Psoas muscle (tissue), 8 donors: ENCODE data around the gene WDR93. TPM values are rescaled to one million over a fixed set of nuclear protein-coding genes. Genes with fewer than 3 reads are reported as not detected.

Source experiments
- ATAC-seq, 4 donors: fragments of 200-7000 bp; cut with Tn5 transposase; one replicate each; pipeline ENCODE4 v1.9.1; 2020; ENCODE audit warnings: moderate library complexity in 3 of 4, mild to moderate bottlenecking in 2 of 4
- DNase-seq, 2 donors: peaks; one replicate each; pipeline ENCODE4 v3.0.0-alpha.2; 2020
- H3K27ac ChIP-seq: fragments of 200-600 bp; one replicate; pipeline ENCODE4 v1.8.0; 2022
- H3K27me3 ChIP-seq, 3 donors: fragments of 200-600 bp in 1 of 3; one replicate each; pipeline versions ENCODE4 v1.6.1 to v1.8.0; 2013 to 2022; ENCODE audit warnings: low read length in 2 of 3, mild to moderate bottlenecking in 2 of 3, moderate library complexity in 1 of 3; ENCODE audit not compliant: insufficient read depth in 3 of 3
- H3K36me3 ChIP-seq, 2 donors: fragments of 200-600 bp in 1 of 2; one replicate each; pipeline versions ENCODE4 v1.6.1 to v1.8.0; 2013 to 2022; ENCODE audit warnings: low read depth in 1 of 2, mild to moderate bottlenecking in 1 of 2, moderate library complexity in 1 of 2; ENCODE audit not compliant: insufficient read depth in 1 of 2
- H3K4me1 ChIP-seq: fragments of 200-600 bp; one replicate; pipeline ENCODE4 v1.8.0; 2022
- H3K4me3 ChIP-seq: fragments of 200-600 bp; one replicate; pipeline ENCODE4 v1.8.0; 2022; ENCODE audit warnings: mild to moderate bottlenecking
- H3K9me3 ChIP-seq: fragments of 200-600 bp; one replicate; pipeline ENCODE4 v1.8.0; 2022
- WGBS, 3 donors: extraction: QIAGEN DNeasy Blood & Tissue Kit; methylation state at CpG; one replicate each; pipeline versions ENCODE4 v1.1.6 to v1.1.7; 2013; 5-methylcytosine and 5-hydroxymethylcytosine counted together
- intact Hi-C, 2 donors: fragments of 100-400 bp; cut with DNase I; formaldehyde crosslinking; loops; one replicate each; pipeline versions ENCODE4 v1.11.0 to v1.14.2; 2022
- polyA plus RNA-seq, 3 donors: library from polyadenylated mRNA; stranded (reverse); fragments of 200-250 nt; gene quantifications; one replicate each; pipeline ENCODE4 v1.2.3, GENCODE V29; 2013
- total RNA-seq, 4 donors: library from RNA; stranded (reverse); fragmentation: NEBNext Ultra II Directional in 2 of 4; extraction: Animal tissue kit (Norgen Biotek cat#: 25700) in 2 of 4; gene quantifications; one replicate each; pipeline versions ENCODE4 v1.2.1 to v1.2.4, GENCODE V29; 2021 to 2023
- TF ChIP-seq, protein P1 (sequence below): fragments of 200-600 bp; IDR thresholded peaks from one replicate; pipeline ENCODE4 v1.8.0; 2022; ENCODE audit warnings: antibody characterized with exemption
- donor health status: healthy with polysubstance abuse.
- donor health status: DM: no; HTN: no; CAD: no; lungs with moderate emphysema.
- donor health status: Bipolar disorder and iron deficiency.
- donor health status: healthy.
- donor health status: DM: yes; HTN: yes; CAD: no.
- donor health status: DM: no; HTN: no; CAD: no.
- donor health status: DM: no; HTN: no; CAD: no.
- donor health status: DM: yes; HTN: yes; CAD: no.

The WDR93 gene
- total and polyA plus RNA-seq, 7 donors: 0.03 TPM; not detected in 6

DNA sequence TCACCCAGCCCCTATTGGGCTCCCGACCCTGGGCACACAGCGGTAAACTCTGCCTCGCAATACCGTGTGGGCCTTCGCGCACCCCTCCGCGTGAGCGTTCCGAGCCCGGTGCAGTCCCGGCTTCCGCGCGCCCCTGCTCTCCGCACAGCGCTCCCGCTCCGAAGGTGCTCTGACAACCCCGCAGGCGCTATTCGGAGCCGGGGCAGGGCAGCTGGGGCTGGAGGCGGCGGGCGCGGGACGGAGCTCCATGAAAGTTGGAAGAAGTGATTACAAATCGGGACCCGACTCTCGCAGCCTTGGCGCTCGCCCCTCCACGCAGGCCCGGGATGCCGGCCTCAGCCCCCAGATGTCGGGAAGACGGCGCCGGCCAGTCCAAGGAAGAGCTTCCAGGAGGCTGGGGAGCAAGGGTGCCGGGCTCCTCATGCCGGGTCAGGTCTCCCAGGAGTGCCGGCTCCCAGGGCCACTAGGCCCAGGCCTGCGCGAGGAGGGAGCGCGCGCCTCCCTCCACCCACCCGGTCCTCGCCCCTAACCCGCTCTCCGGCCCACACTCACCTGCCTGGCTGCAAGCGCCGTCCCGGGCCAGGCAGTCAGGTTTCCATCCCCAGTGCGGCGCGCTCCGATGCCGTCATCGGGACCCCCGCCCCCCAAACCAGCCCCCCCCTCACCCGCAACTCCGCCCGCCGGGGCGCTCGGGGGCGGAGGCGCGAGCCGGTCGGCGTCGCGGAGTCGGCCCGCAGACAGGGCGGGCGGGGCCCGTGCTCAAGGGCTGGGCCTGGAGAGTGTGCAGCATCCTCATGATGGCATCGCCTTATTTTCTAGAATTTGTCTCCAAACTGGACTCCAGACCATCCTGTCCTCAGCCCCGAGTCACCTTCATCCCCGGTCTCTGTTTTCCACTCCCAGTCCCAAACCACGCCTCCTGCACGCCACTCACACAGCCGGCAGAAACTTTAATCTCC is 35.5 kb upstream of the WDR93 start, which contains the start of gene KIF7:
Gene KIF7 (minus strand): TSS at position 621 of the 959 bp plus-strand sequence. CDS start 2,537 bp downstream, outside the sequence.
- 3 to 4% (median 3%) methylated on average over 74 to 87 of the region's 87 CpGs for WGBS, 3 donors
- peak in 1 of 2 donors; percentile 48 for DNase-seq
- Histone ChIP-seq H3K36me3 (no peaks in the 10 kb centered on the region), H3K9me3 (no peaks in the 10 kb centered on the region), H3K27ac (no peak within 1 kb of the TSS), H3K4me3 (peak within 1 kb of the TSS; percentile 67), H3K4me1 (no peaks in the 10 kb centered on the region), H3K27me3 (peaks cover 0 to 28% (median 8%) of the 10 kb centered on the region in 3 donors)
- TF ChIP-seq, protein P1, sequence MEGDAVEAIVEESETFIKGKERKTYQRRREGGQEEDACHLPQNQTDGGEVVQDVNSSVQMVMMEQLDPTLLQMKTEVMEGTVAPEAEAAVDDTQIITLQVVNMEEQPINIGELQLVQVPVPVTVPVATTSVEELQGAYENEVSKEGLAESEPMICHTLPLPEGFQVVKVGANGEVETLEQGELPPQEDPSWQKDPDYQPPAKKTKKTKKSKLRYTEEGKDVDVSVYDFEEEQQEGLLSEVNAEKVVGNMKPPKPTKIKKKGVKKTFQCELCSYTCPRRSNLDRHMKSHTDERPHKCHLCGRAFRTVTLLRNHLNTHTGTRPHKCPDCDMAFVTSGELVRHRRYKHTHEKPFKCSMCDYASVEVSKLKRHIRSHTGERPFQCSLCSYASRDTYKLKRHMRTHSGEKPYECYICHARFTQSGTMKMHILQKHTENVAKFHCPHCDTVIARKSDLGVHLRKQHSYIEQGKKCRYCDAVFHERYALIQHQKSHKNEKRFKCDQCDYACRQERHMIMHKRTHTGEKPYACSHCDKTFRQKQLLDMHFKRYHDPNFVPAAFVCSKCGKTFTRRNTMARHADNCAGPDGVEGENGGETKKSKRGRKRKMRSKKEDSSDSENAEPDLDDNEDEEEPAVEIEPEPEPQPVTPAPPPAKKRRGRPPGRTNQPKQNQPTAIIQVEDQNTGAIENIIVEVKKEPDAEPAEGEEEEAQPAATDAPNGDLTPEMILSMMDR: no peak
- intact Hi-C loops: loop anchor here in 1 of 2 donors (1.0 kb wide), 1 partner anchor 16 kb away; no protein-coding TSS in a partner anchor
- peak; percentile 56 to 84 (median 76) for ATAC-seq

DNA sequence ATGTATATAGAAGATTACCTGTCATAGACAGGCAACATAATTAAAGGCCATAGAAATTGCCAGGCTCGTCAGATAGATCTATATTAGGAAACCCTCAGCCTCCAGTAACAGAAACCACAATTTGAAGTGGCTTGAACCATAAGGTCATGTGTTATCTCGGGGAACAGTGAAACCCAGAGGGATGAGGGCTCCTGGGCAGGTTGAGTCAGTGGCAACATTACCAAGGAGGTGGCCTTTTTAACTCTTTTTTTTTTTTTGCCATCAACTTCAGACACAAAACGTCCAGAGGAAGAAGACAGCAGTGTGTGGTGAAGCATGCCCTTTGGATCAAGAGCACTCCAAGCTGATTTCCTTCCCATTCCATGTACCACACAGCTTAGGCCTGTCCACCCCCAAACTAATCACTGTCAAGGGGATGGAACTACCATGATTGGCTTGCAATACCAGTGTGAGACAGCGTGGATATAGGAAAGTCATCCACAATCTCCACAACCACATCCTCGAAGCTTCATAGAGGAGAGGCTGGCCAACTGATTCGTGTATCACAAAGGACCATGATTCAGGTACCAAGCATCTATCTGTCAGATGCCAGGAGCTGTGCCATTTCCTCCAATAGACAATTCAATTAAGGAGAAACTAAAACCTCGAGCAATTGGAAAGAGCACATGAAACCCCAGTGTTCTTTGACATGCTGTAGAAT is 34.3 kb upstream of the WDR93 start:
- no peak overlapping the region for H3K27ac ChIP-seq
- H3K4me3 ChIP-seq: no peak overlapping the region
- no peaks in the 10 kb centered on the region for H3K4me1 ChIP-seq
- TF ChIP-seq, protein P1: no peak
- DNase-seq: no peak
- no peaks in the 10 kb centered on the region for H3K36me3 ChIP-seq
- no peak for ATAC-seq
- H3K27me3 ChIP-seq: peaks cover 0 to 28% (median 8%) of the 10 kb centered on the region in 3 donors
- 76 to 84% (median 79%) methylated on average over 7 of the region's 7 CpGs for WGBS, 3 donors
- H3K9me3 ChIP-seq: no peaks in the 10 kb centered on the region
- intact Hi-C loops: no loop called here

DNA sequence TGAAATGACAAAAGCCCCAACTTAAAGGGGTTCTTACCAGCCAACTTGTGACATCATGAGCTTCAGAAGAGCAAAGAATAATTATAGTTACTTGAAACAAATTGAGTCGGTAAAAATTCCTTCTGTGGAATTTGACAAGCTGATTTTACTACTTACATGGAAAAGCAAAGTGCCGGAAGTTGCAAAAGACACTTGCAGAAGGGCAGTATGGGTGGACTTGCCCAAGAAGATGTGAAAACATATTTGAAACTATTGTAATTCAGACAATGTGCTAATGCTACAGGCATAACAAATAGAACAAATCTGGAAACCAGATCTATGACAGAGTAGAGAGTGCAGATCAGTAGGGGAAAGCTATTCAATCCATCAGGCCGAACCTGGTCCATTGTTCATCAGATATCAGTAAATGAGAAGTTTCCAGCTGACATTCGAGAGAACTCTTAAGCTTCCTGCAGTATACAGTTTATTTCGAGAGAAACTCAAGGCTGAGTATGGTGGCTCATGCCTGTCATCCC is 32.9 kb upstream of the WDR93 start:
- WGBS, 3 donors: 84 to 89% (median 85%) methylated on average over 5 of the region's 5 CpGs
- H3K36me3 ChIP-seq: no peaks in the 10 kb centered on the region

DNA sequence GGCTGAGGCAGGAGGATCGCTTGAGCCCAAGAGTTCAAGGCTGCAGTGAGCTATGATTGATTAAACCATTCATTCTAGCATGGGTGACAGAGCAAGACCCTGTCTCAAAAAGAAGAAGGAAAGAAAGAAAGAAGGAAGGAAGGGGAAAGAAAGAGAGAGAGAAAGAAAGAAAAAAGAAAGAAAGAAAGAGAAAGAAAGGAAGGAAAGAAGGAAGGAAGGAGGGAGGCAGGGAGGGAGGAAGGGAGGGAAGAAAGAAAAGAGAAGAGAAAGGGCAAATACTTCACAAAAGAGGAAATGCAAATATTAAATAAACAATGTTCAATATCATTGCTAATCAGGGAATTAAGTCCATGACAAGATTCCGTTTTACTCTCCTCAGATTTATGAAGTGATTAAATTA is 31.3 kb upstream of the WDR93 start:
- DNase-seq: no peak
- no peaks in the 10 kb centered on the region for H3K36me3 ChIP-seq
- no peaks in the 10 kb centered on the region for H3K9me3 ChIP-seq
- no peak overlapping the region for H3K27ac ChIP-seq
- peaks cover 7% of the 10 kb centered on the region for H3K4me1 ChIP-seq
- TF ChIP-seq, protein P1: no peak
- 89 to 96% (median 92%) methylated on average over 2 of the region's 2 CpGs for WGBS, 3 donors
- intact Hi-C loops: no loop called here
- no peak overlapping the region for H3K4me3 ChIP-seq
- peaks cover 0 to 15% (median 0%) of the 10 kb centered on the region in 3 donors for H3K27me3 ChIP-seq
- ATAC-seq: no peak

More for the DNA sequence above, 32.9 kb upstream of the WDR93 start:
- peaks cover 2% of the 10 kb centered on the region for H3K4me1 ChIP-seq
- no peak overlapping the region for H3K27ac ChIP-seq
- intact Hi-C loops: no loop called here
- H3K9me3 ChIP-seq: no peaks in the 10 kb centered on the region
- no peak overlapping the region for H3K4me3 ChIP-seq
- DNase-seq (no peak), ATAC-seq (no peak)
- H3K27me3 ChIP-seq: peaks cover 0 to 28% (median 6%) of the 10 kb centered on the region in 3 donors
- TF ChIP-seq, protein P1: no peak
